Measurements from ENCODE around the gene ARAF. TPM values are rescaled to one million over a fixed set of nuclear protein-coding genes. Genes with fewer than 3 reads are reported as not detected.

The ARAF gene
- total and polyA plus RNA-seq, 3 donors from 2014 or later, result 29.8 to 44.3 (median 34.4) TPM

GRCh38 chrX:47586043-47586787, 25.2 kb downstream of the ARAF start:
- WGBS, 2 donors, result 63 to 69% methylated on average over 5 to 11 of the region's 11 CpGs
- no peaks in the 10 kb centered on the region for H3K9me3 ChIP-seq
- DNase-seq, result no peak
- no peaks in the 10 kb centered on the region for H3K27me3 ChIP-seq
- TF ChIP-seq CTCF (IDR thresholded peaks at IDR 0.05) (no peak), POLR2A (IDR thresholded peaks at IDR 0.05) (no peak)
- peaks cover 6% of the 10 kb centered on the region for H3K4me1 ChIP-seq
- H3K36me3 ChIP-seq (ENCODE audit: low read depth, missing control alignments), result no peaks in the 10 kb centered on the region
- intact Hi-C loops (cut with DNase I; ENCODE audit: low total_unique reads), result no loop called here
- H3K4me3 ChIP-seq, result no peak overlapping the region
- no peak overlapping the region for H3K27ac ChIP-seq

- no peak for DNase-seq
- Histone ChIP-seq H3K4me1 (peaks cover 6% of the 10 kb centered on the region), H3K27me3 (no peaks in the 10 kb centered on the region), H3K9me3 (no peaks in the 10 kb centered on the region), H3K4me3 (no peak overlapping the region), H3K36me3 (ENCODE audit: low read depth, missing control alignments) (no peaks in the 10 kb centered on the region), H3K27ac (no peak overlapping the region)
- intact Hi-C loops (cut with DNase I; ENCODE audit: low total_unique reads), result no loop called here
- WGBS, 2 donors, result 82 to 100% methylated on average over 2 to 4 of the region's 4 CpGs
- TF ChIP-seq CTCF (IDR thresholded peaks at IDR 0.05) (no peak), POLR2A (IDR thresholded peaks at IDR 0.05) (no peak)
These were observed 26.3 kb downstream of the ARAF start for GRCh38 chrX:47587091-47587891.

GRCh38 chrX:47587906-47588735, 27.1 kb downstream of the ARAF start:
- H3K9me3 ChIP-seq, result no peaks in the 10 kb centered on the region
- no peaks in the 10 kb centered on the region for H3K36me3 ChIP-seq (ENCODE audit: low read depth, missing control alignments)
- H3K27ac ChIP-seq, result no peak overlapping the region
- WGBS, 2 donors, result 83 to 100% methylated on average over 1 to 15 of the region's 16 CpGs
- no peak for TF ChIP-seq POLR2A (IDR thresholded peaks at IDR 0.05)
- no peak for TF ChIP-seq CTCF (IDR thresholded peaks at IDR 0.05)
- H3K4me1 ChIP-seq, result peaks cover 6% of the 10 kb centered on the region
- DNase-seq, result no peak
- intact Hi-C loops (cut with DNase I; ENCODE audit: low total_unique reads), result no loop called here
- H3K4me3 ChIP-seq, result no peak overlapping the region
- no peaks in the 10 kb centered on the region for H3K27me3 ChIP-seq

GRCh38 chrX:47590984-47591383, 30.0 kb downstream of the ARAF start:
- no peak overlapping the region for H3K4me3 ChIP-seq
- H3K27me3 ChIP-seq, result no peaks in the 10 kb centered on the region
- no peaks in the 10 kb centered on the region for H3K4me1 ChIP-seq
- no peak for TF ChIP-seq CTCF (IDR thresholded peaks at IDR 0.05)
- no peak for TF ChIP-seq POLR2A (IDR thresholded peaks at IDR 0.05)
- H3K36me3 ChIP-seq (ENCODE audit: low read depth, missing control alignments), result no peaks in the 10 kb centered on the region
- no peaks in the 10 kb centered on the region for H3K9me3 ChIP-seq
- intact Hi-C loops (cut with DNase I; ENCODE audit: low total_unique reads), result no loop called here
- DNase-seq, result no peak
- WGBS, 2 donors, result 40 to 83% methylated on average over 1 to 5 of the region's 5 CpGs
- no peak overlapping the region for H3K27ac ChIP-seq
